HG03175 (cell line): Measurements from ENCODE around the gene EML6.

Experiments used
- ATAC-seq: cut with Tn5 transposase; IDR thresholded peaks from one replicate; pipeline ENCODE4 v1.9.1; 2021; ENCODE audit warnings: mild to moderate bottlenecking, moderate library complexity; ENCODE audit not compliant: unreplicated experiment

EML6 gene

DNA sequence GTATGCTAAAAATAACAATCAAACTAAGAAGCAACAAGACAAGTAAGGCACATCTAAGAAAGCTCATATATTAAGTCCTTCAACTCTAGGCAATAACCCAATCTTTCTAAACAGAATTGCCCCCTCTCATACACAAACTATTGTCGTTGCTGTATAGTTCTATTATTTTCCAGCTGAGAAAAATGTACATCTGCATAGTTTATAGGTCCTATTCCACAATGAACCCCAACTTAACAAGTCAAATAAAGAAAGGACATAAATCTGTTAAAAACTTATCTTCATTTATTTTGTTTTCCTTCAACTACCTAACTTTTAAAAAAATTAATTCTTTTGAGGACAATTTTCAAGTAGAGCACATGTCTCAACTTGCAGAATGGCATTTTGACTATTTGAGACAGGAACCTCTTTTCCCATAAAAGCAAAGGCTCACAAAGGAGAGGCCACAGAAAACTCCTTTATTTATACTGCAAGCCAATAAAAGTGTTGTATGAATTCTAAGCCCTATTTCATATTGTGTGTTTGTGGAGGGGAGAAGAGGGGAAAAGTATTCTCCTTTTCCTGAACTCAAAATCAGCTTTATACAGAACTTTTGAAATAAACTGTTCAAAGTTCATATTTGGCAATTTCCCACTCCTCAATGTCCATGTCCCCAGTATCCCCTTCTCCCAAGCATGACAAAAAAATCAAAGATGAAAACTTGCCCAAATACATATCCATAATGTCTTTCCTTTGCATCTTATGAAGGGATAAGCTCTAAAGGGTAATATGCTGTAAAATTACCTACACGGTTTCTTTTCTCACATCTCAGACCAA, 289.4 kb downstream of the EML6 start:
- no peak for ATAC-seq

DNA sequence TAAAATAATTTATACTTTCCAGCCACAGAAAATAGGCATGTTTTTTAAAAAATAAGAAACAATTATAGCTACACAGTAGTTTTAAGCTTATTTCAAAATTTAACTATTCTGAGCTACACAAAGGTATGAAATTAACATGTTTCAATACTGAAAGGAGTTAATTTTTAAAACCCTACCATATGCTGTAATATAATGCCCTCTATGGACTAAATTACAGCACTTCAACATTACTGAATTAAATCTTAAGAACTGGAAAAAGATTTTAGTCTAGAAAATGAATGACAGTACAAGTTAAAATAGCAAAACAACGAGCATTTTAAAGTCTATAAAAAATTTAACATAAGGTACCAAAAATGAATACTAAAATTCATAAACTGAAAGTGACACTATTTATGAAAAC, 290.5 kb downstream of the EML6 start:
- no peak for ATAC-seq

DNA sequence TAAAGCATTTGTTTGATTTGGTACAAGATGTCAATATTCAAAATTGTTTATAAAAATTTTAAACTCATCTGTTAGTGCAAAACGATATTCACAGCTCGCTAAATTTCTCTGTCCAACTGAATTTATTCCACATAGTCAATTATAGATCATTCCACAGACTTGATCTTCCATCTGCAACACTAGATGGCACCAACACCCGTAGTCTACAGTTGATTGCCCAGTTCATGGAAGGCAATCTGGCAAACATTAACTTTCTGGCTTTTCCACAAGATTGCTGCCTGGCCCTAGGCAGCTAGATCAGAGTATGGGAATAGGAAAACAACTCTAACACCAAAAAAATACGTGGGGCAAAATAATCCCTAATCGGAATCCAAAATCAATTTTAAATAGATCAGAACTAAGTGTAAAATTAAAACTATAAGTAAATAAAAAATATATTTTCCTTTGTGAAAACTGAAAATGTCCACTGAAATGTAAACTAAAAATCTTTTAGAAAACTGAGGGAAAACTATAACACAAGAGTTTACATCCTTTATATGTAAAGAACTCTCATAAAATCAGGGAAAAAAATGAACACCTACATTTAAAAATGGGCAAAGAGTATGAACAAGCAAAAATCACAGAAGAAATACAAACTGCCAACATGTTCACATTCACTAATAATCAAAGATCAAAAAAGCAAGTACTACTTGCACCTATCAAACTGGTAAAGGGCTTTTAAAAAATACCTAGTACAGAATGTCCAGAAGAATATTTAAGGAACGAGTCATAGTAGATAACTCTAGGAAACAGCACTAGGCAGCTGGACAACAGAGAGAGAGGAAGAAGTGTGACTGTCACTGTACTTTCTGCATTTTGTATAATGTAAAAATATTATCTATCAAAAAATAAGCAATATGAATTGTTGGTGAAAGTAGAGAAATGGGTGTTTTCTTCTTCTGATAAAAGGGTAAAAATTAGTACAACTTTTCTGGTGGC, 291.8 kb downstream of the EML6 start:
- no peak for ATAC-seq

DNA sequence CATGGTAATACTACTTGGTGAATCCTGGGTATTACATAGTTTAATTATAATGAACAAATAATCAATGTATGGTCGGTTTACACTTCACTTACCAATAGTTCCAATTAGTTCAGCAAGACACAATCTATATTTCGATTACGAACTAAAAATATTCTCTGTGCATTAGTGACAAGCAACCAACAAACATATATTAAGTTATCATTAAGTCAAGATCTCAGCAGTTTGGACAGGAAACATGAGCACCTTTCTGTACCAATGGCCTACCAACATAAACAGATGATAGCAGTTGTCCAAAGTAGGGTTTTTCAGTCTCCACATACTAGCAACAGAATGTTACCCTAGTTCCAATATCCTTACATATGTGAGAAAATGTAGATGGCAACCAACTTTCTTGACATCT, 294.0 kb downstream of the EML6 start:
- no peak for ATAC-seq

DNA sequence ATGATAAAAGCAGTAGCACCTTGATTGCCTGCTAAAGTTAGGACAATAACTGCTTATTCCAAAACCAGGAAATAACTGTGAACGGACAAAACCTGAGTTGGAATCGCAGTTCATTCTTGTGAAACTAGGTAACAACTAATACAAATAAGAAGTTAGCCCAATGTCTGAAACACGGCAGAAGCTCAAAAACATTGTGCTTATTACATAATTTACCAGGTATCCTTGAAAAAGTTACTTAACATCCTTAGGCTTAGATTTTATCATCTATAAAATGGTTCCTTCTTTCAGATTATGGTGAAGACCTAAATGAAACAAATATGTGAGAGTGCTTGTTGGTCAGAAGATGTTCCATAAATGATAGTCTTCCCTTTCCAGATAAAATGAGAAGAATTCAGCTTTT, 294.4 kb downstream of the EML6 start:
- no peak for ATAC-seq

DNA sequence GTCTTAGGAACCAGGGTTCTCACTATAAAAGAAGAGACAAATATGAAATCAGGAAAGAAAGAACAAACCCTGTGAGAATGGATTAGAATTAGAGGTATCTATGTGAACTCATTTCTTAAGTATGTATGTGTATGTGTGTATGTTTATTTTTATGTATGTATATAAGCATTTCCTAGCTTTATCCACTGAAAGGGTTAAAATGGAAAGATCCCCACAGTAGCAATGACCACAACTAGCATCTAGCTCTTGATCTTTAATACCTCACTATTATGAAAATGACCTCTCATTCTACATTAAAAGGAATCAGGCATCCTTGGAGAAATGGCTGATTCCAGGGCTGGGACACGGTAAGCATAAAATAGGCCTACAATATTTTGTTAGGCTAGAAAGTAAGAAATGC, 295.2 kb downstream of the EML6 start:
- ATAC-seq = no peak

DNA sequence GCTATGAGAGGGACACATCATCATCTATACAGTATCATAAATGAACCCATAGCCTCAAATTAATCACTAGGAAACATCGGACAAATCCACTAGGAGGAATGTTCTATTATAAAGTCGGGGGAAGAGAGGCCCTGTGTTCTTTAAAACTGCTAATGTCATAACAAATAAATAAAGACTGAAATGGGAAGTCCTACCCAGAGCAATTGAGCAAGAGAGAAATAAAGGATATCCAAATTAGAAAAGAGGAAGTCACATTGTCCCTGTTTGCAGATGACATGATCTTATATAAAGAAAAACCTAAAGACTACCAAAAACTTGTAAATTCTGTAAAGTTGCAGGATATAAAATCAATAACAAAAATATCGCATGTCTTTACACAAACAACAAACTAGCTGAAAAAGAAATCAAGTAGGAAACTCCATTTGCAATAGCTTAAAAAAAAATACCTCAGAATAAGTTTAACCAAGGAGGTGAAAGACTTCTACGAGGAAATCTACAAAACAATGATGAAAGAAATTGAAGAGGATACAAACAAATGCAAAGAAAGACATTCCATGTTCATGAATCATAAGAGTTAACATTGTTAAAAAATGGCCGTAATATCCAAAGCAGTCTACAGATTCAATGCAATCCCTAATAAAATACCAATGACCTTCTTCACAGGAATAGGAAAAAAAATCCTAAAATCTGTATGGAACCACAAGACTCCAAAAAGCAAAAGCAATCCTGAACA, 296.2 kb downstream of the EML6 start:
- ATAC-seq = no peak
